Tibial nerve (tissue), 4 donors: Measurements from ENCODE around the gene SEL1L3.

Source experiments
- EP300 ChIP-seq, 2 donors: sonication (generic); formaldehyde crosslinking; IDR thresholded peaks; one replicate each; pipeline ENCODE4 v1.6.1; 2017; ENCODE audit warnings: antibody characterized with exemption in 2 of 2, mild to moderate bottlenecking in 1 of 2
- POLR2A ChIP-seq, 2 donors: fragments of 450-650 bp; IDR thresholded peaks; one replicate each; pipeline ENCODE4 v1.6.1; 2017; ENCODE audit warnings: antibody characterized with exemption in 2 of 2, mild to moderate bottlenecking in 2 of 2, moderate library complexity in 2 of 2
- TF ChIP-seq, protein P1 (sequence below), 5 experiments: fragments of 200-600 bp in 3 of 5; fragments of 450-650 bp in 2 of 5; sonication (generic) in 3 of 5; IDR thresholded peaks; one replicate each; pipeline ENCODE4 v1.5.1; 2016 to 2019; ENCODE audit warnings: antibody characterized with exemption in 5 of 5, mild to moderate bottlenecking in 3 of 5, moderate library complexity in 2 of 5

DNA sequence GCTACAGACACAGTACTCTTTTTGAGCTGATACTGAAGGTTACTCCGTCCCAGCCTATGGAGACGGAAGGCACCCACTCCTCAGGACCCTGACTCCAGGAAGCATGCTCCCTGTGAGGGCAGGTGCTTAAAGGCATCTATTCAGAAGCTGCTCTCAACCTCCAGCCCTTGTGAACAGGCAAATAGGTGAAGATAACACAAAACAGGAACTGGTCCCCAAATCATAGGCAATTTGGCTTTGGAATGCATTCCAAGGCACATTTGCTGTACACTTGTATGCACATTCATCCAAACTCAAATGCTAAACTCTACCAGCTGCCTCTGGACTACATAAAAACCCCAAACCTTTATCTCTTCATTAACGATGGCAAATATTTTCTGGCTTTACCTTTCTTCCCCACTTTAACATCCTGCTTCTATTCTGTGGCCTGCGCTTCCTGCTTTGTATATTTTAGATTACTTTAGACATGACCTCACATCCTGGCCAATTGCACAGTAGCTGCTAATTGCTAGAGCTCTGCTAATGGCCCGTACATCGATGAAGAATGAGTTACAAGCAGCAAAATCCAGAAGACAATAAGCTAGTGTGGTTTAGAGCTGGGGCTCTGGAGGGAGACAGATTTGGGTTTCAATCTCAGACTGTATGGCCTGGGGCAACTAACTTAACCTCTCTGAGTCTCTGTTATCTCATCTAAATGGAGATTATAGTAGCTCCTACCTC is 3.2 kb downstream of the SEL1L3 start:
- TF ChIP-seq EP300 (IDR thresholded peaks at IDR 0.05) = no peak
- TF ChIP-seq, protein P1, sequence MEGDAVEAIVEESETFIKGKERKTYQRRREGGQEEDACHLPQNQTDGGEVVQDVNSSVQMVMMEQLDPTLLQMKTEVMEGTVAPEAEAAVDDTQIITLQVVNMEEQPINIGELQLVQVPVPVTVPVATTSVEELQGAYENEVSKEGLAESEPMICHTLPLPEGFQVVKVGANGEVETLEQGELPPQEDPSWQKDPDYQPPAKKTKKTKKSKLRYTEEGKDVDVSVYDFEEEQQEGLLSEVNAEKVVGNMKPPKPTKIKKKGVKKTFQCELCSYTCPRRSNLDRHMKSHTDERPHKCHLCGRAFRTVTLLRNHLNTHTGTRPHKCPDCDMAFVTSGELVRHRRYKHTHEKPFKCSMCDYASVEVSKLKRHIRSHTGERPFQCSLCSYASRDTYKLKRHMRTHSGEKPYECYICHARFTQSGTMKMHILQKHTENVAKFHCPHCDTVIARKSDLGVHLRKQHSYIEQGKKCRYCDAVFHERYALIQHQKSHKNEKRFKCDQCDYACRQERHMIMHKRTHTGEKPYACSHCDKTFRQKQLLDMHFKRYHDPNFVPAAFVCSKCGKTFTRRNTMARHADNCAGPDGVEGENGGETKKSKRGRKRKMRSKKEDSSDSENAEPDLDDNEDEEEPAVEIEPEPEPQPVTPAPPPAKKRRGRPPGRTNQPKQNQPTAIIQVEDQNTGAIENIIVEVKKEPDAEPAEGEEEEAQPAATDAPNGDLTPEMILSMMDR (IDR thresholded peaks at IDR 0.05) = no peak
- TF ChIP-seq POLR2A (IDR thresholded peaks at IDR 0.05) = no peak
